ENCODE results near the gene CDC73.

DNA sequence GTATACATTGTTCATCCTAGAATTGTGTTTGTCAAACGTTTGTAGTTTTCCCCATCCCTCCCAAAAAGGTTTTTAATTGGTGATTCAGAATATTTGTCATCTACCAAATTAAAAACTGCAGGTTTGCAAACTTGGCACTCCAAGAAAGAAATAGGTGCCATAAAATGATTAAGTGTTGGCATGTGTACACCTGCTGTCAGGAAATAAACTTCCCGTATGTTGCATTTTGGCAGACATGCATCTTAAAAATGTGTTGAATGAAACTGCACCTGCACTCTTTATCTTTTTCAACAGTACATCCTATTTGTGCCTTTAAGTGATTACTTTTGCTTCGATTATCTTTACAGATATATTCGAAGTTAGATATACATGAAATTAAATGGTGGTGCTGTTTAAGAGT lies 57.3 kb downstream of the CDC73 start:
- no peak for TF ChIP-seq ISL1 (CRISPR knock-in tag; IDR thresholded peaks at IDR 0.05)
- TF ChIP-seq ZNF8 (CRISPR knock-in tag; IDR thresholded peaks at IDR 0.05): no peak

Data from SK-N-SH treated with all-trans-retinoic acid at 6 μM for 48 hours (cell line).